ENCODE data around the gene HDAC8. TPM values are rescaled to one million over a fixed set of nuclear protein-coding genes. Genes with fewer than 3 reads are reported as not detected.
"Not testable (repeated sequence)": the region's sequence is repeated elsewhere in the genome, so short reads cannot be mapped to it uniquely, and the experiment has no call there.

Gene HDAC8
- 14.9 TPM for polyA plus RNA-seq (2013, experiment 1 of 2)
- polyA plus RNA-seq (2013, experiment 2 of 2), result 16.4 TPM

GRCh38 chrX:72572248-72573157 lies at the start of gene HDAC8:
HDAC8 (minus strand) TSS chrX:72572843; CDS start chrX:72572761, 82 bp downstream.
- Histone ChIP-seq H3K27me3 (ENCODE audit: insufficient read depth, low read length) (no peaks in the 10 kb centered on the region), H3K9ac (ENCODE audit: low read depth, low read length) (peak within 1 kb of the TSS; percentile 87), H3K36me3 (ENCODE audit: insufficient read depth, low read length) (peaks cover 23% of the 10 kb centered on the region), H3K4me1 (ENCODE audit: insufficient read depth, low read length) (peaks cover 2% of the 10 kb centered on the region; the same call in 1 of the 2 replicates), H3K9me3 (ENCODE audit: insufficient read depth, low read depth, low read length) (no peaks in the 10 kb centered on the region), H3K27ac (ENCODE audit: low read depth, low read length) (peak within 1 kb of the TSS; percentile 29), H3K4me3 (ENCODE audit: low read length) (peak within 1 kb of the TSS; percentile 94)
- WGBS, result under 1% methylated on average over 36 of the region's 36 CpGs

GRCh38 chrX:72621625-72622485 lies 49.2 kb upstream of the HDAC8 start:
- no peak overlapping the region for H3K4me3 ChIP-seq (ENCODE audit: low read length)
- H3K4me1 ChIP-seq (ENCODE audit: insufficient read depth, low read length), result no peaks in the 10 kb centered on the region
- no peaks in the 10 kb centered on the region for H3K27me3 ChIP-seq (ENCODE audit: insufficient read depth, low read length)
- no peaks in the 10 kb centered on the region for H3K36me3 ChIP-seq (ENCODE audit: insufficient read depth, low read length)
- no peak overlapping the region for H3K27ac ChIP-seq (ENCODE audit: low read depth, low read length)
- no peak overlapping the region for H3K9ac ChIP-seq (ENCODE audit: low read depth, low read length)
- no peaks in the 10 kb centered on the region for H3K9me3 ChIP-seq (ENCODE audit: insufficient read depth, low read depth, low read length)
- WGBS, result 100% methylated on average over 1 of the region's 4 CpGs

GRCh38 chrX:72621163-72621562 lies 48.5 kb upstream of the HDAC8 start:
- Histone ChIP-seq H3K27ac (ENCODE audit: low read depth, low read length) (no peak overlapping the region), H3K4me1 (ENCODE audit: insufficient read depth, low read length) (no peaks in the 10 kb centered on the region), H3K27me3 (ENCODE audit: insufficient read depth, low read length) (no peaks in the 10 kb centered on the region), H3K9me3 (ENCODE audit: insufficient read depth, low read depth, low read length) (no peaks in the 10 kb centered on the region), H3K9ac (ENCODE audit: low read depth, low read length) (no peak overlapping the region), H3K4me3 (ENCODE audit: low read length) (no peak overlapping the region), H3K36me3 (ENCODE audit: insufficient read depth, low read length) (no peaks in the 10 kb centered on the region)
- WGBS, result no CpG with 5 or more reads among the region's 1 CpG

GRCh38 chrX:72620550-72621145 lies 48.0 kb upstream of the HDAC8 start:
- WGBS, result 81% methylated on average over 6 of the region's 9 CpGs
- Histone ChIP-seq H3K4me1 (ENCODE audit: insufficient read depth, low read length) (no peaks in the 10 kb centered on the region), H3K4me3 (ENCODE audit: low read length) (no peak overlapping the region), H3K27ac (ENCODE audit: low read depth, low read length) (no peak overlapping the region), H3K36me3 (ENCODE audit: insufficient read depth, low read length) (no peaks in the 10 kb centered on the region), H3K27me3 (ENCODE audit: insufficient read depth, low read length) (no peaks in the 10 kb centered on the region), H3K9ac (ENCODE audit: low read depth, low read length) (no peak overlapping the region), H3K9me3 (ENCODE audit: insufficient read depth, low read depth, low read length) (no peaks in the 10 kb centered on the region)

- 0 out of 2 replicates have a peak, but pooled peaks cover 2% of the 10 kb centered on the region for H3K36me3 ChIP-seq (ENCODE audit: insufficient read depth, low read length)
- H3K9ac ChIP-seq (ENCODE audit: low read depth, low read length), result no peak overlapping the region
- no peaks in the 10 kb centered on the region for H3K9me3 ChIP-seq (ENCODE audit: insufficient read depth, low read depth, low read length)
- H3K27me3 ChIP-seq (ENCODE audit: insufficient read depth, low read length), result no peaks in the 10 kb centered on the region
- H3K4me3 ChIP-seq (ENCODE audit: low read length), result no peak overlapping the region
- H3K27ac ChIP-seq (ENCODE audit: low read depth, low read length), result no peak overlapping the region
- H3K4me1 ChIP-seq (ENCODE audit: insufficient read depth, low read length), result no peaks in the 10 kb centered on the region
- WGBS, result no CpG with 5 or more reads among the region's 2 CpGs
Measured at GRCh38 chrX:72609313-72609712, 36.7 kb upstream of the HDAC8 start.

- Histone ChIP-seq H3K36me3 (ENCODE audit: insufficient read depth, low read length) (0 out of 2 replicates have a peak, but pooled peaks cover 2% of the 10 kb centered on the region), H3K27me3 (ENCODE audit: insufficient read depth, low read length) (no peaks in the 10 kb centered on the region), H3K4me3 (ENCODE audit: low read length) (no peak overlapping the region), H3K9ac (ENCODE audit: low read depth, low read length) (no peak overlapping the region), H3K27ac (ENCODE audit: low read depth, low read length) (no peak overlapping the region), H3K4me1 (ENCODE audit: insufficient read depth, low read length) (no peaks in the 10 kb centered on the region), H3K9me3 (ENCODE audit: insufficient read depth, low read depth, low read length) (no peaks in the 10 kb centered on the region)
- WGBS, result 94% methylated on average over 3 of the region's 3 CpGs
Measured at GRCh38 chrX:72604705-72605104, 32.1 kb upstream of the HDAC8 start.

GRCh38 chrX:72604112-72604511 lies 31.5 kb upstream of the HDAC8 start:
- H3K36me3 ChIP-seq (ENCODE audit: insufficient read depth, low read length), result 0 out of 2 replicates have a peak, but pooled peaks cover 2% of the 10 kb centered on the region
- no peaks in the 10 kb centered on the region for H3K27me3 ChIP-seq (ENCODE audit: insufficient read depth, low read length)
- no peak overlapping the region for H3K4me3 ChIP-seq (ENCODE audit: low read length)
- H3K9ac ChIP-seq (ENCODE audit: low read depth, low read length), result no peak overlapping the region
- H3K27ac ChIP-seq (ENCODE audit: low read depth, low read length), result no peak overlapping the region
- H3K9me3 ChIP-seq (ENCODE audit: insufficient read depth, low read depth, low read length), result no peaks in the 10 kb centered on the region
- no peaks in the 10 kb centered on the region for H3K4me1 ChIP-seq (ENCODE audit: insufficient read depth, low read length)
- no CpG with 5 or more reads among the region's 2 CpGs for WGBS

GRCh38 chrX:72591038-72591437 lies 18.4 kb upstream of the HDAC8 start:
- 90% methylated on average over 3 of the region's 4 CpGs for WGBS
- not testable (repeated sequence) for H3K9ac ChIP-seq (ENCODE audit: low read depth, low read length); H3K27me3 ChIP-seq (ENCODE audit: insufficient read depth, low read length); H3K4me3 ChIP-seq (ENCODE audit: low read length); H3K36me3 ChIP-seq (ENCODE audit: insufficient read depth, low read length); H3K4me1 ChIP-seq (ENCODE audit: insufficient read depth, low read length); H3K9me3 ChIP-seq (ENCODE audit: insufficient read depth, low read depth, low read length); H3K27ac ChIP-seq (ENCODE audit: low read depth, low read length)

GRCh38 chrX:72584163-72584562 lies 11.5 kb upstream of the HDAC8 start:
- Histone ChIP-seq H3K4me1 (ENCODE audit: insufficient read depth, low read length) (no peaks in the 10 kb centered on the region), H3K27ac (ENCODE audit: low read depth, low read length) (no peak overlapping the region), H3K9ac (ENCODE audit: low read depth, low read length) (no peak overlapping the region), H3K27me3 (ENCODE audit: insufficient read depth, low read length) (no peaks in the 10 kb centered on the region), H3K9me3 (ENCODE audit: insufficient read depth, low read depth, low read length) (no peaks in the 10 kb centered on the region), H3K4me3 (ENCODE audit: low read length) (no peak overlapping the region), H3K36me3 (ENCODE audit: insufficient read depth, low read length) (peaks cover 2% of the 10 kb centered on the region; the same call in 1 of the 2 replicates)
- 97% methylated on average over 2 of the region's 3 CpGs for WGBS

- Histone ChIP-seq H3K27ac (ENCODE audit: low read depth, low read length) (no peak overlapping the region), H3K9ac (ENCODE audit: low read depth, low read length) (no peak overlapping the region), H3K4me1 (ENCODE audit: insufficient read depth, low read length) (peaks cover 2% of the 10 kb centered on the region; the same call in 1 of the 2 replicates), H3K4me3 (ENCODE audit: low read length) (no peak overlapping the region), H3K36me3 (ENCODE audit: insufficient read depth, low read length) (no peaks in the 10 kb centered on the region), H3K27me3 (ENCODE audit: insufficient read depth, low read length) (no peaks in the 10 kb centered on the region), H3K9me3 (ENCODE audit: insufficient read depth, low read depth, low read length) (no peaks in the 10 kb centered on the region)
- 92% methylated on average over 7 of the region's 7 CpGs for WGBS
Measured at GRCh38 chrX:72576141-72576894, 3.7 kb upstream of the HDAC8 start.

Data from HUES64 (cell line).